ENCODE data around the gene SEPTIN1. TPM values are rescaled to one million over a fixed set of nuclear protein-coding genes. Genes with fewer than 3 reads are reported as not detected.

SEPTIN1 gene
- total RNA-seq, 1 experiment from 2014 or later, result 1.4 TPM

GRCh38 chr16:30352488-30353401 is 29.6 kb downstream of the SEPTIN1 start:
- Mint-ChIP-seq H3K4me3 (peak overlapping the region; percentile 51 to 65; a peak in 3 of 5 replicates), H3K27ac (peak overlapping the region in 2 of 3 experiments; percentile 25 to 72; a peak in 2 of 7 replicates)
- H4K8ac ChIP-seq (replicated peaks; ENCODE audit: insufficient read length, low read depth, low read length), result no peak overlapping the region

More at GRCh38 chr16:30352488-30353401, 29.6 kb downstream of the SEPTIN1 start:
- Mint-ChIP-seq H3K9me3 (no peaks in the 10 kb centered on the region), H3K4me1 (peaks cover 19 to 24% of the 10 kb centered on the region in 2 experiments), H3K27me3 (ENCODE audit: low read depth) (no peaks in the 10 kb centered on the region; the same call in 1 of the 2 replicates), H3K36me3 (ENCODE audit: insufficient read depth in 1 of 3, low read depth in 3 of 3) (peaks cover 27 to 65% (median 58%) of the 10 kb centered on the region in 3 experiments; a peak in 6 of 7 replicates)
- no peak overlapping the region for H2BK20ac ChIP-seq (ENCODE audit: low read depth, low read length, poor library complexity, severe bottlenecking)
- no peak overlapping the region for H3K23ac ChIP-seq (ENCODE audit: insufficient read length, low read depth, low read length)
- TF ChIP-seq CTCF (conservative IDR thresholded peaks at IDR 0.05), result peak; percentile 49; the same call in 2 of the 3 replicates
- no peak overlapping the region for H4K5ac ChIP-seq (ENCODE audit: insufficient read length, low read depth, low read length)
- no peak for DNase-seq
- no peak overlapping the region for H3K27ac ChIP-seq (ENCODE audit: insufficient read length, low read depth, low read length)
- no peak overlapping the region for H2BK12ac ChIP-seq (ENCODE audit: insufficient read length, low read depth, low read length)
- no peak overlapping the region for H3K56ac ChIP-seq (ENCODE audit: insufficient read length, low read depth, low read length)
- H2BK15ac ChIP-seq (ENCODE audit: low read depth, low read length), result no peak overlapping the region
- H4K20me1 ChIP-seq (ENCODE audit: control insufficient read depth, insufficient read depth, insufficient read length), result no peaks in the 10 kb centered on the region
- H3K18ac ChIP-seq (ENCODE audit: insufficient read length, low read depth, low read length), result no peak overlapping the region
- H2BK120ac ChIP-seq (ENCODE audit: low read depth, low read length, poor library complexity, severe bottlenecking), result no peak overlapping the region
- peaks cover 13% of the 10 kb centered on the region for H3K23me2 ChIP-seq (ENCODE audit: insufficient read length, low read depth, low read length, poor library complexity, severe bottlenecking)
- no peak overlapping the region for H2AK5ac ChIP-seq (ENCODE audit: insufficient read length, low read length)
- peaks cover 3% of the 10 kb centered on the region; the same call in 1 of the 2 replicates for H3K79me2 ChIP-seq (ENCODE audit: insufficient read depth, low read length)
- no peak overlapping the region for H3K4ac ChIP-seq (ENCODE audit: low read depth, low read length)
- H3K27me3 ChIP-seq (ENCODE audit: insufficient read depth, low read length), result no peaks in the 10 kb centered on the region
- no peak overlapping the region for H2AFZ ChIP-seq (ENCODE audit: low read length)
- peaks cover 8% of the 10 kb centered on the region for H3K79me1 ChIP-seq (ENCODE audit: insufficient read depth, low read depth, low read length, poor library complexity, severe bottlenecking)
- no peaks in the 10 kb centered on the region for H3K4me1 ChIP-seq (ENCODE audit: insufficient read depth, low read length)
- no peak overlapping the region for H2BK5ac ChIP-seq (ENCODE audit: insufficient read length, low read length)
- H4K91ac ChIP-seq (ENCODE audit: insufficient read length, low read depth, low read length), result no peak overlapping the region
- no peaks in the 10 kb centered on the region for H3K9me3 ChIP-seq (ENCODE audit: control insufficient read depth, low read depth, low read length)
- no peak overlapping the region for H3T11ph ChIP-seq (ENCODE audit: low read length)
- H3K14ac ChIP-seq (ENCODE audit: insufficient read depth, low read length), result no peak overlapping the region
- no CpG with 5 or more reads among the region's 14 CpGs for WGBS (ENCODE audit: extremely low coverage, insufficient read length, low lambda C conversion rate)
- no peak overlapping the region for H3K4me2 ChIP-seq (ENCODE audit: insufficient read depth, insufficient read length, low read length)
- H3K9ac ChIP-seq (ENCODE audit: extremely low read depth, insufficient read length, low read length), result no peak overlapping the region
